ENCODE measurements around the gene OLFML2B.

OLFML2B gene

GRCh38 chr1:161973924-161974845 lies 49.5 kb downstream of the OLFML2B start:
- no peak for DNase-seq

- DNase-seq: no peak
Measured at GRCh38 chr1:161972828-161973227, 50.8 kb downstream of the OLFML2B start.

- no peak for DNase-seq
Measured at GRCh38 chr1:161970633-161971032, 53.0 kb downstream of the OLFML2B start.

GRCh38 chr1:161970036-161970435 lies 53.6 kb downstream of the OLFML2B start:
- DNase-seq: no peak

GRCh38 chr1:161966067-161966466 lies 57.6 kb downstream of the OLFML2B start:
- no peak for DNase-seq

- DNase-seq: no peak
Measured at GRCh38 chr1:161962091-161962887, 61.4 kb downstream of the OLFML2B start.

- no peak for DNase-seq
Measured at GRCh38 chr1:161958425-161958824, 65.2 kb downstream of the OLFML2B start.

- DNase-seq: no peak
Measured at GRCh38 chr1:161956930-161957329, 66.7 kb downstream of the OLFML2B start.

GRCh38 chr1:161956097-161956496 lies 67.6 kb downstream of the OLFML2B start:
- DNase-seq: no peak

GRCh38 chr1:161955606-161956005 lies 68.1 kb downstream of the OLFML2B start:
- DNase-seq: no peak

- no peak for DNase-seq
Measured at GRCh38 chr1:161954466-161954865, 69.2 kb downstream of the OLFML2B start.

- DNase-seq: no peak
Measured at GRCh38 chr1:161954050-161954449, 69.6 kb downstream of the OLFML2B start.

- no peak for DNase-seq
Measured at GRCh38 chr1:161953256-161953920, 70.3 kb downstream of the OLFML2B start.

- DNase-seq: no peak
Measured at GRCh38 chr1:161952607-161953172, 71.0 kb downstream of the OLFML2B start.

- no peak for DNase-seq
Measured at GRCh38 chr1:161951646-161952045, 72.0 kb downstream of the OLFML2B start.

- DNase-seq: no peak
Measured at GRCh38 chr1:161950377-161950776, 73.3 kb downstream of the OLFML2B start.

- no peak for DNase-seq
Measured at GRCh38 chr1:161949548-161949947, 74.1 kb downstream of the OLFML2B start.

GRCh38 chr1:161948435-161948834 lies 75.2 kb downstream of the OLFML2B start:
- no peak for DNase-seq

- DNase-seq: no peak
Measured at GRCh38 chr1:161946071-161946987, 77.3 kb downstream of the OLFML2B start.

GRCh38 chr1:161945306-161946060 lies 78.2 kb downstream of the OLFML2B start:
- DNase-seq: no peak

GRCh38 chr1:161944381-161944780 lies 79.3 kb downstream of the OLFML2B start:
- DNase-seq: no peak
